HL-60 (cell line): ENCODE data around the gene THG1L.
"Not testable (repeated sequence)": the region's sequence is repeated elsewhere in the genome, so short reads cannot be mapped to it uniquely, and the experiment has no call there.

Experiments used
- DNase-seq, 2 experiments: peaks; one replicate each; pipeline ENCODE4 v3.0.0-alpha.2; 2010 to 2020; ENCODE audit warnings: low read depth in 1 of 2, low spot score in 1 of 2
- H3K27ac ChIP-seq: fragments of 250-450 bp; sonication (Bioruptor Pico); replicated peaks from 2 replicates; pipeline ENCODE4 v1.5.1; 2020; ENCODE audit warnings: mild to moderate bottlenecking, moderate library complexity
- H3K27me3 ChIP-seq: fragments of 250-450 bp; sonication (Bioruptor Pico); 2 replicates; pipeline ENCODE4 v1.5.1; 2021; ENCODE audit warnings: mild to moderate bottlenecking, moderate library complexity; ENCODE audit not compliant: insufficient read depth, poor library complexity, severe bottlenecking
- H3K4me3 ChIP-seq: replicated peaks from 2 replicates; pipeline ENCODE4 v1.5.1; 2011; ENCODE audit warnings: mild to moderate bottlenecking, control low read depth, low read length; ENCODE audit not compliant: insufficient read depth
- CTCF ChIP-seq: IDR thresholded peaks from one replicate; pipeline ENCODE4 v1.5.1; 2011; ENCODE audit warnings: low read length, control low read depth, inconsistent platforms; ENCODE audit not compliant: insufficient read depth
- GABPA ChIP-seq: IDR thresholded peaks from 2 replicates; pipeline ENCODE4 v1.6.1; 2012; ENCODE audit warnings: low read depth
- POLR2AphosphoS5 ChIP-seq: IDR thresholded peaks from 2 replicates; pipeline ENCODE4 v1.6.1; 2012; ENCODE audit warnings: low read depth
- REST ChIP-seq: IDR thresholded peaks from 2 replicates; pipeline ENCODE4 v1.6.1; 2012; ENCODE audit warnings: low read depth; ENCODE audit not compliant: insufficient replicate concordance
- SPI1 ChIP-seq: IDR thresholded peaks from 2 replicates; pipeline ENCODE4 v1.6.1; 2012; ENCODE audit warnings: low read depth, mild to moderate bottlenecking, borderline replicate concordance

THG1L gene

GRCh38 chr5:157689942-157690689, 41.1 kb upstream of the THG1L start:
- H3K27me3 ChIP-seq, result no peaks in the 10 kb centered on the region
- no peak overlapping the region for H3K27ac ChIP-seq
- no peak for DNase-seq
- H3K4me3 ChIP-seq, result no peak overlapping the region
- TF ChIP-seq SPI1 (no peak), GABPA (no peak), POLR2AphosphoS5 (no peak), CTCF (no peak), REST (no peak)

GRCh38 chr5:157690690-157691433, 40.4 kb upstream of the THG1L start:
- no peak for DNase-seq
- no peak overlapping the region for H3K27ac ChIP-seq
- no peaks in the 10 kb centered on the region for H3K27me3 ChIP-seq
- TF ChIP-seq SPI1 (no peak), CTCF (no peak), POLR2AphosphoS5 (no peak), REST (no peak), GABPA (no peak)
- H3K4me3 ChIP-seq, result no peak overlapping the region

- DNase-seq, H3K4me3 ChIP-seq, H3K27ac ChIP-seq, H3K27me3 ChIP-seq: not testable (repeated sequence)
Observed at GRCh38 chr5:157693816-157694215, 37.4 kb upstream of the THG1L start.

- not testable (repeated sequence) for H3K27ac ChIP-seq, H3K4me3 ChIP-seq, DNase-seq, H3K27me3 ChIP-seq
Observed at GRCh38 chr5:157696154-157696553, 35.1 kb upstream of the THG1L start.

- H3K27ac ChIP-seq, H3K27me3 ChIP-seq, H3K4me3 ChIP-seq, DNase-seq: not testable (repeated sequence)
Observed at GRCh38 chr5:157698674-157699073, 32.5 kb upstream of the THG1L start.
